Astrocyte (in vitro differentiated cells and primary cell): Measurements from ENCODE around the gene SLC9A3. TPM values are rescaled to one million over a fixed set of nuclear protein-coding genes. Genes with fewer than 3 reads are reported as not detected.

ENCODE experiments used
- DNase-seq: peaks from one replicate; pipeline ENCODE4 v3.0.0-alpha.2; 2010; ENCODE audit warnings: low read depth
- FAIRE-seq: peaks from 2 replicates; lab custom pipeline; 2011; peaks lifted over from hg19 to GRCh38; lab: Jason Lieb, UNC
- H2AFZ ChIP-seq: 2 replicates; pipeline ENCODE4 v1.6.0; 2012; ENCODE audit warnings: low read depth, low read length, inconsistent platforms
- H3K27ac ChIP-seq: 2 replicates; pipeline ENCODE4 v1.5.1; 2011; ENCODE audit warnings: low read depth, low read length, inconsistent platforms
- H3K27me3 ChIP-seq: 2 replicates; pipeline ENCODE4 v1.6.0; 2011; ENCODE audit warnings: low read length, inconsistent platforms; ENCODE audit not compliant: insufficient read depth
- H3K36me3 ChIP-seq: 2 replicates; pipeline ENCODE4 v1.5.1; 2011; ENCODE audit warnings: low read length, inconsistent platforms; ENCODE audit not compliant: insufficient read depth
- H3K4me1 ChIP-seq: 2 replicates; pipeline ENCODE4 v1.5.1; 2011; ENCODE audit warnings: low read length, inconsistent platforms; ENCODE audit not compliant: insufficient read depth
- H3K4me2 ChIP-seq: 2 replicates; pipeline ENCODE4 v1.6.0; 2012; ENCODE audit warnings: low read length, inconsistent platforms
- H3K4me3 ChIP-seq: 2 replicates; pipeline ENCODE4 v1.5.1; 2011; ENCODE audit warnings: low read depth, mild to moderate bottlenecking, low read length, inconsistent platforms; ENCODE audit not compliant: insufficient read depth
- H3K79me2 ChIP-seq: 2 replicates; pipeline ENCODE4 v1.6.0; 2012; ENCODE audit warnings: mild to moderate bottlenecking, low read length, inconsistent platforms; ENCODE audit not compliant: insufficient read depth
- H3K9ac ChIP-seq: 2 replicates; pipeline ENCODE4 v1.6.0; 2012; ENCODE audit warnings: mild to moderate bottlenecking, low read length, inconsistent platforms
- H3K9me3 ChIP-seq: 2 replicates; pipeline ENCODE4 v1.5.1; 2012; ENCODE audit warnings: low read depth, mild to moderate bottlenecking, low read length, inconsistent platforms; ENCODE audit not compliant: insufficient read depth
- H4K20me1 ChIP-seq: 2 replicates; pipeline ENCODE4 v1.6.0; 2012; ENCODE audit warnings: low read length, inconsistent platforms; ENCODE audit not compliant: insufficient read depth
- H3K27ac Mint-ChIP-seq: one replicate; pipeline ENCODE4 v1.8.0; 2021; ENCODE audit warnings: mild to moderate bottlenecking, mixed read lengths; ENCODE audit not compliant: unreplicated experiment
- H3K27me3 Mint-ChIP-seq: one replicate; pipeline ENCODE4 v1.8.0; 2021; ENCODE audit warnings: low read depth, mixed read lengths; ENCODE audit not compliant: unreplicated experiment
- H3K36me3 Mint-ChIP-seq: one replicate; pipeline ENCODE4 v1.8.0; 2021; ENCODE audit warnings: low read depth, mixed read lengths; ENCODE audit not compliant: unreplicated experiment
- H3K4me1 Mint-ChIP-seq: one replicate; pipeline ENCODE4 v1.8.0; 2021; ENCODE audit warnings: low read depth, mixed read lengths; ENCODE audit not compliant: unreplicated experiment
- H3K4me3 Mint-ChIP-seq: one replicate; pipeline ENCODE4 v1.8.0; 2021; ENCODE audit warnings: mild to moderate bottlenecking, moderate library complexity, mixed read lengths; ENCODE audit not compliant: unreplicated experiment
- H3K9me3 Mint-ChIP-seq: one replicate; pipeline ENCODE4 v1.8.0; 2021; ENCODE audit warnings: mild to moderate bottlenecking, mixed read lengths; ENCODE audit not compliant: unreplicated experiment
- EZH2 ChIP-seq: IDR thresholded peaks from 2 replicates; pipeline ENCODE4 v1.6.1; 2012; ENCODE audit warnings: mild to moderate bottlenecking, low read length, inconsistent platforms; ENCODE audit not compliant: insufficient read depth
- total RNA-seq: library from RNA; stranded (reverse); gene quantifications from 2 replicates; pipeline ENCODE4 v1.2.1, GENCODE V29; 2021
- TF ChIP-seq, protein P1 (sequence below): IDR thresholded peaks from 2 replicates; pipeline ENCODE4 v1.5.1; 2011; ENCODE audit warnings: low read depth, mild to moderate bottlenecking, inconsistent platforms, low read length, moderate library complexity; ENCODE audit not compliant: insufficient read depth

Gene SLC9A3
- total RNA-seq, 1 donor from 2014 or later, result 1.0 TPM

DNA sequence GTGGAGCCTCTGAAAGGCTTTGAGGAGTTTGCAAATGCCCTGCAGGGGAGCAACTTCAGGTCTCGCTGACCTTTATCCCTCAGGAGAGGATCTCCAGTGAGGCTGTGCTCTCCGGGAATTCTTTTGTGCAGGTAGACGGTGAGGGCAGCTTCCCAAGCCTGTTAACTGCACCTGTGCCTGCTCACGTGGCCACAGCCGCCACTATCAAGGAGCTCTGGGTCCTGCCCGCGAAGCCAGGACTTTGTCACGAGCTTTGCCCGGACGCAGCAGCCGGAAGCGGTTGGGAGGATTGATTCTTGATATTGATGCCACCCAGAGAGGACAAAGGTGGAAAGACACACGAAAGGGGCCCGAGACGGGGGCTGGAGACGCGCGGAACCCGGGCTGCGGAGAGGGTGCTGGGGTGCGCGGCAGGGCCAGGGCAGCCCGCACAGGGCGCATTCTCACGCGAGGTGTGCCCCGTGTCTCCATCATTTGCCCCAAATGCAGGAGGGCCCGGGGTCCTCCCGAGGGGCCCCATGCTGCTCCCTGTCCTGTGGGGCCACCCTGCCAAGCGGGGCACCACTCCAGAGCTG is 18.2 kb downstream of the SLC9A3 start:
- no peaks in the 10 kb centered on the region for H3K9me3 Mint-ChIP-seq
- Histone ChIP-seq H3K36me3 (no peaks in the 10 kb centered on the region), H4K20me1 (no peaks in the 10 kb centered on the region), H2AFZ (no peak overlapping the region), H3K4me1 (no peaks in the 10 kb centered on the region), H3K9me3 (peaks cover 3% of the 10 kb centered on the region), H3K4me3 (no peak overlapping the region), H3K27me3 (peaks cover 6% of the 10 kb centered on the region), H3K9ac (no peak overlapping the region), H3K27ac (no peak overlapping the region), H3K4me2 (no peak overlapping the region), H3K79me2 (no peaks in the 10 kb centered on the region)
- H3K36me3 Mint-ChIP-seq, result no peaks in the 10 kb centered on the region
- FAIRE-seq (no peak), DNase-seq (no peak)
- H3K4me3 Mint-ChIP-seq, result no peak overlapping the region
- no peaks in the 10 kb centered on the region for H3K4me1 Mint-ChIP-seq
- peaks cover 46% of the 10 kb centered on the region for H3K27me3 Mint-ChIP-seq
- no peak overlapping the region for H3K27ac Mint-ChIP-seq
- no peak for TF ChIP-seq EZH2
- TF ChIP-seq, protein P1, sequence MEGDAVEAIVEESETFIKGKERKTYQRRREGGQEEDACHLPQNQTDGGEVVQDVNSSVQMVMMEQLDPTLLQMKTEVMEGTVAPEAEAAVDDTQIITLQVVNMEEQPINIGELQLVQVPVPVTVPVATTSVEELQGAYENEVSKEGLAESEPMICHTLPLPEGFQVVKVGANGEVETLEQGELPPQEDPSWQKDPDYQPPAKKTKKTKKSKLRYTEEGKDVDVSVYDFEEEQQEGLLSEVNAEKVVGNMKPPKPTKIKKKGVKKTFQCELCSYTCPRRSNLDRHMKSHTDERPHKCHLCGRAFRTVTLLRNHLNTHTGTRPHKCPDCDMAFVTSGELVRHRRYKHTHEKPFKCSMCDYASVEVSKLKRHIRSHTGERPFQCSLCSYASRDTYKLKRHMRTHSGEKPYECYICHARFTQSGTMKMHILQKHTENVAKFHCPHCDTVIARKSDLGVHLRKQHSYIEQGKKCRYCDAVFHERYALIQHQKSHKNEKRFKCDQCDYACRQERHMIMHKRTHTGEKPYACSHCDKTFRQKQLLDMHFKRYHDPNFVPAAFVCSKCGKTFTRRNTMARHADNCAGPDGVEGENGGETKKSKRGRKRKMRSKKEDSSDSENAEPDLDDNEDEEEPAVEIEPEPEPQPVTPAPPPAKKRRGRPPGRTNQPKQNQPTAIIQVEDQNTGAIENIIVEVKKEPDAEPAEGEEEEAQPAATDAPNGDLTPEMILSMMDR, result no peak

DNA sequence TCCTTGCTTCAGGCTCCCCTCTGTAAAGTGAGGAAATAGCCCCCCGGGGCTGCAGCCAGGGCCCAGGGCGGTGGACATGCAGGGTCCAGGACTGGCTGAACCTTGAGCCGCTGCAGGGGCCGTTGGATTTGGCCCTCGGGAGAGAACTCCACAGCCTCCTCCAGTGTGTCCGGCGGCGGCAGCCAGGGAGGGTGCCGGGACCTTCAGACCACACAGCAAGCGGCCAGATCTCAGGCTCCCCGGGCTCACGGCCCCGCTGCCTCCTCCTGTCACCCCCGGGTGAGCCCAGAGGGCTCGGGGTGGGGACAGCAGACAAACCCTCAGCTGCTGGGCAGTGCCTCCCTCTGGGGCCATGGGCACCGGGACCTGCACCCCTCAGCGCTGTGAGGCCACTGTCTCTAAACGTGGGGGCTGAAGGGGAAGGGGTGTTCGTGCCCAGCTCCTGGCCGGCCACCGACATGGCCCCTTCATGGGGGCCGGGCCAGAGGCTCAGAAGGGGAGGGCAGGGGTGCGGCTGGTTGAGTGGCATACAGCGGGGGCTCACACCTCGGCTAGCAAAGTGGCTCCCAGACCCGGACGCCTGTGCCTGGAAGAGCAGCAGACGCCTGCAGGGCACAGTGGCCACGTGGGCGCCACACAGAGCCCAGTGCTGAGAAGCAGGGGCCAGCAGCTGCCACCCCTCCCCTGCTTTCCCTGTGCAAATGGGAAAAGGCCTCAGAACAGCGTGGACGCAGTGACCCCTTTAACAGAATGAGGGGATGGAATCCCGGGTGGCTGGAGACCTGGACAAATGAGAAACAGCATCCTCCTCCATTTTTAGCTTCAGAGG is 19.7 kb downstream of the SLC9A3 start:
- Histone ChIP-seq H3K4me2 (no peak overlapping the region), H4K20me1 (no peaks in the 10 kb centered on the region), H3K27ac (no peak overlapping the region), H3K36me3 (no peaks in the 10 kb centered on the region), H3K4me1 (no peaks in the 10 kb centered on the region), H3K9ac (no peak overlapping the region), H3K9me3 (peaks cover 3% of the 10 kb centered on the region), H3K4me3 (no peak overlapping the region), H2AFZ (no peak overlapping the region), H3K79me2 (no peaks in the 10 kb centered on the region), H3K27me3 (peaks cover 5% of the 10 kb centered on the region)
- H3K4me1 Mint-ChIP-seq, result no peaks in the 10 kb centered on the region
- TF ChIP-seq, protein P1, result no peak
- TF ChIP-seq EZH2, result no peak
- no peaks in the 10 kb centered on the region for H3K36me3 Mint-ChIP-seq
- H3K27me3 Mint-ChIP-seq, result peaks cover 46% of the 10 kb centered on the region
- DNase-seq, result no peak
- no peak overlapping the region for H3K27ac Mint-ChIP-seq
- no peak for FAIRE-seq
- H3K4me3 Mint-ChIP-seq, result no peak overlapping the region
- no peaks in the 10 kb centered on the region for H3K9me3 Mint-ChIP-seq
